Lower lobe of right lung (tissue), 2 donors: ENCODE results near the gene FRMD1. TPM values are rescaled to one million over a fixed set of nuclear protein-coding genes. Genes with fewer than 3 reads are reported as not detected.

ENCODE experiments used
- ATAC-seq, 2 donors: fragments of 200-7000 bp; cut with Tn5 transposase; one replicate each; pipeline ENCODE4 v1.9.1; 2020 to 2022; ENCODE audit warnings: mild to moderate bottlenecking in 2 of 2, moderate library complexity in 2 of 2
- DNase-seq: peaks from one replicate; pipeline ENCODE4 v3.0.0-alpha.2; 2020
- H3K27ac ChIP-seq: fragments of 200-600 bp; one replicate; pipeline ENCODE4 v1.8.0; 2022
- H3K27me3 ChIP-seq: fragments of 200-600 bp; one replicate; pipeline ENCODE4 v1.8.0; 2022; ENCODE audit warnings: low read depth
- H3K36me3 ChIP-seq: fragments of 200-600 bp; one replicate; pipeline ENCODE4 v1.8.0; 2022; ENCODE audit warnings: mild to moderate bottlenecking
- H3K4me1 ChIP-seq: fragments of 200-600 bp; one replicate; pipeline ENCODE4 v1.8.0; 2022
- H3K4me3 ChIP-seq: fragments of 200-600 bp; one replicate; pipeline ENCODE4 v1.8.0; 2022; ENCODE audit warnings: mild to moderate bottlenecking
- H3K9me3 ChIP-seq: fragments of 200-600 bp; one replicate; pipeline ENCODE4 v1.8.0; 2022
- intact Hi-C: fragments of 100-400 bp; cut with DNase I; formaldehyde crosslinking; loops from one replicate; pipeline ENCODE4 v1.11.0; 2022
- total RNA-seq: library from RNA; stranded (reverse); fragmentation: NEBNext Ultra II Directional; extraction: Animal tissue kit (Norgen Biotek cat#: 25700); gene quantifications from one replicate; pipeline ENCODE4 v1.2.1, GENCODE V29; 2021
- TF ChIP-seq, protein P1 (sequence below): fragments of 200-600 bp; IDR thresholded peaks from one replicate; pipeline ENCODE4 v1.8.0; 2022; ENCODE audit warnings: antibody characterized with exemption, mild to moderate bottlenecking
- donor health status: DM: no; HTN: yes; CAD: no; lungs with severe emphysema.

FRMD1 gene
- total RNA-seq, 1 donor from 2014 or later, result not detected

DNA sequence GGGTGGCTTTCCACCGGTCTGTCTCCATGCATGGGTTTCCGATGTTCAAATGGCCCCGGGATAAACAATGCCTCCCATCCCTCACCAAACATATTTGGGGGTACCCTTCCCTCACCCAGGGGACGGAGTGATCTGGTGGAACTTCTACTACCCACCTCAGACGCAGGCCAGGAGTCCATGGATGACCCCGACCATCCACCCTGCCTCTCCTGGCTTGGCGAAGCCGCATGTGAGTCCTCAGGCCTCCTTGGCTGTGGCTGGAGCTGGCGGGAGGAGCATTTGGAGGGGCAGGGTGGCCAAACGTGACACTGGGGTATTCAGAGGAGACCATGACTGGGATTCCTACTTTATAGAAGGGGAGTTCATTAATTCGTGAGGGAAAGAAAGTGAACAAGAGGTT, 45.9 kb upstream of the FRMD1 start:
- TF ChIP-seq, protein P1, sequence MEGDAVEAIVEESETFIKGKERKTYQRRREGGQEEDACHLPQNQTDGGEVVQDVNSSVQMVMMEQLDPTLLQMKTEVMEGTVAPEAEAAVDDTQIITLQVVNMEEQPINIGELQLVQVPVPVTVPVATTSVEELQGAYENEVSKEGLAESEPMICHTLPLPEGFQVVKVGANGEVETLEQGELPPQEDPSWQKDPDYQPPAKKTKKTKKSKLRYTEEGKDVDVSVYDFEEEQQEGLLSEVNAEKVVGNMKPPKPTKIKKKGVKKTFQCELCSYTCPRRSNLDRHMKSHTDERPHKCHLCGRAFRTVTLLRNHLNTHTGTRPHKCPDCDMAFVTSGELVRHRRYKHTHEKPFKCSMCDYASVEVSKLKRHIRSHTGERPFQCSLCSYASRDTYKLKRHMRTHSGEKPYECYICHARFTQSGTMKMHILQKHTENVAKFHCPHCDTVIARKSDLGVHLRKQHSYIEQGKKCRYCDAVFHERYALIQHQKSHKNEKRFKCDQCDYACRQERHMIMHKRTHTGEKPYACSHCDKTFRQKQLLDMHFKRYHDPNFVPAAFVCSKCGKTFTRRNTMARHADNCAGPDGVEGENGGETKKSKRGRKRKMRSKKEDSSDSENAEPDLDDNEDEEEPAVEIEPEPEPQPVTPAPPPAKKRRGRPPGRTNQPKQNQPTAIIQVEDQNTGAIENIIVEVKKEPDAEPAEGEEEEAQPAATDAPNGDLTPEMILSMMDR, result no peak
- no peak for ATAC-seq
- intact Hi-C loops, result no loop called here

DNA sequence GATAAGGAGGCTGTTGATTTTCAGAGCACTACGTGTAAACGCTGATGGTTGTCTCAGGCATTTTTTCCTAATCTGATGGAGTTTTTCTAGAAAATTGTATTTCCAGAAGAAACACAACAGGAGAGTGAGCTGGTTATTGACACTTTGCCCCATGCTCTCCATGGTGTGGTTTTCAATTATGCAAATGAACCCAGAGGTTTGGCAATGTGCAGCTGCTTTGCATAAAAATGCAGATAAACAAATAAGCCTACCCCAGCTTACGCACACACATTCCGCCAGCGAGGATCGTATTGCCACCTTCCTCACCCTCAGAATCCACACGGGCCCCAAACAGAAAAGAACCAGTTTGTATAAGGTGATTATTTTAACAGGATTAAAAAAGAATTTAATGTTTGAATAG, 45.1 kb upstream of the FRMD1 start:
- H3K27me3 ChIP-seq, result no peaks in the 10 kb centered on the region
- H3K9me3 ChIP-seq, result no peaks in the 10 kb centered on the region
- intact Hi-C loops, result no loop called here
- DNase-seq, result no peak
- H3K27ac ChIP-seq, result no peak overlapping the region
- no peak for ATAC-seq
- H3K4me1 ChIP-seq, result no peaks in the 10 kb centered on the region
- no peak overlapping the region for H3K4me3 ChIP-seq
- H3K36me3 ChIP-seq, result no peaks in the 10 kb centered on the region
- TF ChIP-seq, protein P1, result no peak

More for the DNA sequence above, 45.9 kb upstream of the FRMD1 start:
- H3K27ac ChIP-seq, result no peak overlapping the region
- no peak overlapping the region for H3K4me3 ChIP-seq
- H3K9me3 ChIP-seq, result no peaks in the 10 kb centered on the region
- no peaks in the 10 kb centered on the region for H3K36me3 ChIP-seq
- no peaks in the 10 kb centered on the region for H3K27me3 ChIP-seq
- DNase-seq, result no peak
- no peaks in the 10 kb centered on the region for H3K4me1 ChIP-seq

DNA sequence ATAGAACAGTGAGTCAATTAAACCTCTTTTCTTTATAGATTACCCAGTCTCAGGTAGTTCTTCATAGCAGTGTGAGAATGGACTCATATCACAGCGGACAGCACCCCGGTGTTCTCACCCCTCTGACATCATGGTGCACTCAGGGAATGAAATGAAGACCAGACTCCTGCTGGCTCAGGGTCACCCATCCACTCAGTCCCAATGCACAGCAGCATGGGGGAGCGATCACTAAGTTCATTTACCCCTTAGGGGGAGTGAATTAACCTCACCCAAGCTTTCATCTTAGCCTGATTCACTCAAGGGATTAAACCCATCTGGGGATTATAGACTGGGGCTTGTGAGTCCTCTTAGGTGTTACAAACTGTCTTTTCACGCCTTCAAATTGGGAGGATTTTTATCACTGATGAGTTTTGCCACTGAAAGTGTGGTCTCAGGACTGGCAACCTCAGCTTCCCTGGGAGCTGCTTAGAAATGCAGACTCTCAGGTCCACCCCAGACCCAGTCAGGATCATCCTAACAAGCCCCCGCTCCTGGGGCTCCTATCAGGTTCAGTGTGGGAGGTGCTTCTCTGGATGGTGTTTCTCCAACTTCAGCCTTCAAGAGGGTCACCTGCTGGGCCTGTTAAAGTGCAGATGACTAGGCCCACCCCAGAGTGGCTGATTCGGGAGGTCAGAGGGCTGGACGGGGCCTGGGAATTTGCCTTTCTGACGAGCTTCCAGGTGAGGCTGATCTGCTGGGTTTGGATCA, 44.3 kb upstream of the FRMD1 start:
- no peaks in the 10 kb centered on the region for H3K4me1 ChIP-seq
- no peaks in the 10 kb centered on the region for H3K36me3 ChIP-seq
- ATAC-seq (no peak), DNase-seq (no peak)
- intact Hi-C loops, result no loop called here
- TF ChIP-seq, protein P1, result no peak
- H3K27me3 ChIP-seq, result no peaks in the 10 kb centered on the region
- no peak overlapping the region for H3K4me3 ChIP-seq
- H3K27ac ChIP-seq, result no peak overlapping the region
- no peaks in the 10 kb centered on the region for H3K9me3 ChIP-seq

DNA sequence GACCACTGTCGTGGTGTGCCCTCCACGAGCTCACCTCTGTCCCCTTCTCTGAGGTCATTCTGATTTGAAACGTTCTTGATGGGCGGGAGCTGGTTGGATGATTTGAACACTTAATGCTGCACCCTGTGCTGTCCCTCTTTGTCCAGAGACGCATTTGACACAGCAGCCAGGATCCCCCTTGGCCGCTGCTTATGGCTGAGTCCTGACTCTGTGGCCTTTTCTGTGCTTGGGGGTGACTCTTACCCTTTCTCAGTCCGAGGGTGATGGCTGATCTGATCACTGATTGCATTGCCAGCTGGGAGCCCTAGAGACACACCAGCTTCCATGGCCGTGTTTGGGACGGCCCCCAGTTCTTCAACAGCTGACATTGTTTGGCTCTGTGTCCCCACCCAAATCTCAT, 43.5 kb upstream of the FRMD1 start:
- DNase-seq (no peak), ATAC-seq (no peak)
- intact Hi-C loops, result no loop called here
- Histone ChIP-seq H3K4me1 (no peaks in the 10 kb centered on the region), H3K36me3 (no peaks in the 10 kb centered on the region), H3K27me3 (no peaks in the 10 kb centered on the region), H3K9me3 (no peaks in the 10 kb centered on the region), H3K4me3 (no peak overlapping the region), H3K27ac (no peak overlapping the region)
- TF ChIP-seq, protein P1, result no peak

DNA sequence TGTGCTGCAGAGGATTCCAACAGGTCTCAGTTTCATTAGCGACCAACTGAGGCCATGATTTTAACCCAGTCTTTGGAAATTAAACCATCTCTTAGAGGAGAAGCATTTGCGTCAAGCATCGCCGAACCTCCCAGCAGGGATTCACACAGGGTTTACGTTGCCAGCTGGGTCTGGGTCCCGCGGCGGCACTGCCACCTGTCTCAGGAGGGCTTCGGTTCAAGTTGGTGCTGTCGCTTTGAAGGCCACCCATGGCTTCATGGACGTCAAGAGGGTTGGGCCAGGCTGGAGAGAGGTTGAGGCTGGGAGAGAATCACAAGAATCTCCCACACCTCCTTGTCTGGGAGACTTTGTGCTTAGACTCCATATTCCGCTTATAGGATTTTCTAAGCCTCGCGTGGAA, 43.0 kb upstream of the FRMD1 start:
- Histone ChIP-seq H3K4me3 (no peak overlapping the region), H3K9me3 (no peaks in the 10 kb centered on the region), H3K27ac (no peak overlapping the region), H3K36me3 (no peaks in the 10 kb centered on the region), H3K4me1 (no peaks in the 10 kb centered on the region), H3K27me3 (no peaks in the 10 kb centered on the region)
- intact Hi-C loops, result no loop called here
- TF ChIP-seq, protein P1, result no peak
- DNase-seq (no peak), ATAC-seq (no peak)
